PFSK-1 (cell line): Measurements from ENCODE around the gene OS9.

Source experiments
- REST ChIP-seq, 2 experiments: IDR thresholded peaks; 2 replicates each; pipeline versions ENCODE4 v1.6.1 to v1.8.0; 2011 to 2012; ENCODE audit warnings: low read depth in 2 of 2, low read length in 2 of 2, control low read depth in 1 of 2, inconsistent platforms in 1 of 2, mild to moderate bottlenecking in 1 of 2, moderate library complexity in 1 of 2; ENCODE audit not compliant: insufficient read depth in 1 of 2
- SIN3A ChIP-seq: IDR thresholded peaks from 2 replicates; pipeline ENCODE4 v1.6.1; 2012; ENCODE audit warnings: mild to moderate bottlenecking, low read length, moderate library complexity, borderline replicate concordance; ENCODE audit not compliant: insufficient read depth
- TAF1 ChIP-seq: IDR thresholded peaks from 2 replicates; pipeline ENCODE4 v1.6.1; 2012; ENCODE audit warnings: low read length, control low read depth, borderline replicate concordance; ENCODE audit not compliant: insufficient read depth

- TF ChIP-seq SIN3A (no peak), TAF1 (no peak), REST (IDR thresholded peaks at IDR 0.05; ENCODE audit: insufficient read depth in 1 of 2, low read depth in 2 of 2, low read length in 2 of 2) (no peak)
Observed at GRCh38 chr12:57765698-57766463, 71.9 kb downstream of the OS9 start.
